Mesendoderm (in vitro differentiated cells): ENCODE measurements around the gene PIN1.

Experiments
- DNase-seq: peaks from one replicate; pipeline ENCODE4 v3.0.0; 2013
- H2AK5ac ChIP-seq: 2 replicates; pipeline ENCODE4 v1.6.1; 2013; ENCODE audit warnings: low read length, inconsistent platforms
- H2BK120ac ChIP-seq: 2 replicates; pipeline ENCODE4 v1.6.1; 2013; ENCODE audit warnings: low read depth, mild to moderate bottlenecking, low read length, moderate library complexity, mixed read lengths
- H2BK15ac ChIP-seq: replicated peaks from 2 replicates; pipeline ENCODE4 v1.6.1; 2013; ENCODE audit warnings: low read depth, mild to moderate bottlenecking, moderate library complexity
- H2BK5ac ChIP-seq: 2 replicates; pipeline ENCODE4 v1.6.1; 2013; ENCODE audit warnings: low read length, inconsistent platforms
- H3K18ac ChIP-seq: 2 replicates; pipeline ENCODE4 v1.6.1; 2013; ENCODE audit warnings: mild to moderate bottlenecking, low read length, mixed read lengths
- H3K23ac ChIP-seq: one replicate; pipeline ENCODE4 v1.6.1; 2013; ENCODE audit warnings: low read length
- H3K27ac ChIP-seq: 2 replicates; pipeline ENCODE4 v1.5.1; 2013; ENCODE audit warnings: low read depth, mild to moderate bottlenecking, inconsistent platforms, low read length, moderate library complexity
- H3K27me3 ChIP-seq: 2 replicates; pipeline ENCODE4 v1.6.1; 2013; ENCODE audit warnings: low read length, control low read depth, mild to moderate bottlenecking, inconsistent platforms; ENCODE audit not compliant: insufficient read depth, poor library complexity
- H3K36me3 ChIP-seq: 2 replicates; pipeline ENCODE4 v1.6.1; 2013; ENCODE audit warnings: low read length, inconsistent platforms; ENCODE audit not compliant: control insufficient read depth, insufficient read depth
- H3K4ac ChIP-seq: one replicate; pipeline ENCODE4 v1.6.1; 2013; ENCODE audit warnings: low read depth, mild to moderate bottlenecking, low read length, moderate library complexity
- H3K4me1 ChIP-seq: 2 replicates; pipeline ENCODE4 v1.6.1; 2013; ENCODE audit warnings: low read depth, low read length, inconsistent platforms; ENCODE audit not compliant: control insufficient read depth
- H3K4me2 ChIP-seq: 2 replicates; pipeline ENCODE4 v1.6.1; 2013; ENCODE audit warnings: low read length
- H3K4me3 ChIP-seq: 2 replicates; pipeline ENCODE4 v1.5.1; 2013; ENCODE audit warnings: mild to moderate bottlenecking, low read length
- H3K56ac ChIP-seq: one replicate; pipeline ENCODE4 v1.6.1; 2013; ENCODE audit warnings: low read length
- H3K79me1 ChIP-seq: 2 replicates; pipeline ENCODE4 v1.6.1; 2013; ENCODE audit warnings: low read length, inconsistent platforms
- H3K79me2 ChIP-seq: 2 replicates; pipeline ENCODE4 v1.6.1; 2013; ENCODE audit warnings: mild to moderate bottlenecking, low read length; ENCODE audit not compliant: control insufficient read depth, insufficient read depth
- H3K9ac ChIP-seq: 2 replicates; pipeline ENCODE4 v1.6.1; 2013; ENCODE audit warnings: low read length, inconsistent platforms
- H4K5ac ChIP-seq: one replicate; pipeline ENCODE4 v1.6.1; 2013; ENCODE audit warnings: low read length
- H4K8ac ChIP-seq: one replicate; pipeline ENCODE4 v1.6.1; 2013; ENCODE audit warnings: low read depth, mild to moderate bottlenecking, control low read depth, low read length, moderate library complexity
- WGBS: extraction: QIAGEN DNeasy Blood & Tissue Kit; methylation state at CpG from one replicate; pipeline ENCODE4 v1.1.7; 2013; ENCODE audit warnings: low lambda C conversion rate, missing lambda C conversion rate; ENCODE audit not compliant: insufficient coverage; ENCODE audit errors: extremely low coverage; 5-methylcytosine and 5-hydroxymethylcytosine counted together

The PIN1 gene

GRCh38 chr19:9858766-9859165 lies 23.6 kb downstream of the PIN1 start:
- no peak overlapping the region for H3K4ac ChIP-seq
- no peak for DNase-seq
- H3K4me3 ChIP-seq, result no peak overlapping the region
- H3K4me2 ChIP-seq, result no peak overlapping the region
- H2BK15ac ChIP-seq, result no peak overlapping the region
- H3K9ac ChIP-seq, result no peak overlapping the region
- no peaks in the 10 kb centered on the region for H3K27me3 ChIP-seq
- H3K4me1 ChIP-seq, result no peaks in the 10 kb centered on the region
- H4K5ac ChIP-seq, result no peak overlapping the region
- H4K8ac ChIP-seq, result no peak overlapping the region
- no peak overlapping the region for H3K27ac ChIP-seq
- no peaks in the 10 kb centered on the region for H3K79me1 ChIP-seq
- no peak overlapping the region for H2BK5ac ChIP-seq
- no peaks in the 10 kb centered on the region for H3K36me3 ChIP-seq
- H3K18ac ChIP-seq, result no peak overlapping the region
- H3K23ac ChIP-seq, result no peak overlapping the region
- no peak overlapping the region for H2AK5ac ChIP-seq
- H2BK120ac ChIP-seq, result no peak overlapping the region
- no peaks in the 10 kb centered on the region for H3K79me2 ChIP-seq
- H3K56ac ChIP-seq, result no peak overlapping the region

- H3K18ac ChIP-seq, result no peak overlapping the region
- H2BK5ac ChIP-seq, result no peak overlapping the region
- H2AK5ac ChIP-seq, result no peak overlapping the region
- no CpG with 5 or more reads among the region's 8 CpGs for WGBS
- H3K79me2 ChIP-seq, result no peaks in the 10 kb centered on the region
- no peaks in the 10 kb centered on the region for H3K27me3 ChIP-seq
- no peaks in the 10 kb centered on the region for H3K4me1 ChIP-seq
- no peak overlapping the region for H3K23ac ChIP-seq
- no peak overlapping the region for H3K9ac ChIP-seq
- H3K56ac ChIP-seq, result no peak overlapping the region
- no peak for DNase-seq
- no peaks in the 10 kb centered on the region for H3K79me1 ChIP-seq
- no peak overlapping the region for H2BK120ac ChIP-seq
- H2BK15ac ChIP-seq, result no peak overlapping the region
- H3K4ac ChIP-seq, result no peak overlapping the region
- H3K4me3 ChIP-seq, result no peak overlapping the region
- no peak overlapping the region for H3K27ac ChIP-seq
- no peaks in the 10 kb centered on the region for H3K36me3 ChIP-seq
- H3K4me2 ChIP-seq, result no peak overlapping the region
- no peak overlapping the region for H4K8ac ChIP-seq
- no peak overlapping the region for H4K5ac ChIP-seq
Observed at GRCh38 chr19:9860407-9860806, 25.3 kb downstream of the PIN1 start.

- DNase-seq, result no peak
- Histone ChIP-seq H3K79me2 (no peaks in the 10 kb centered on the region), H3K4me1 (no peaks in the 10 kb centered on the region), H3K79me1 (no peaks in the 10 kb centered on the region), H3K27me3 (no peaks in the 10 kb centered on the region), H3K4me3 (no peak overlapping the region), H3K18ac (no peak overlapping the region), H2BK5ac (no peak overlapping the region), H3K4ac (no peak overlapping the region), H3K56ac (no peak overlapping the region), H3K4me2 (no peak overlapping the region), H2BK120ac (no peak overlapping the region), H3K9ac (no peak overlapping the region), H3K23ac (no peak overlapping the region), H3K36me3 (no peaks in the 10 kb centered on the region), H2AK5ac (no peak overlapping the region), H4K5ac (no peak overlapping the region), H4K8ac (no peak overlapping the region), H2BK15ac (no peak overlapping the region), H3K27ac (no peak overlapping the region)
- WGBS, result no CpG with 5 or more reads among the region's 1 CpG
Observed at GRCh38 chr19:9861503-9861902, 26.4 kb downstream of the PIN1 start.

GRCh38 chr19:9862938-9863337 lies 27.8 kb downstream of the PIN1 start:
- no peak overlapping the region for H2BK120ac ChIP-seq
- H3K4me2 ChIP-seq, result no peak overlapping the region
- no peak overlapping the region for H3K4ac ChIP-seq
- no peaks in the 10 kb centered on the region for H3K79me1 ChIP-seq
- WGBS, result no CpG with 5 or more reads among the region's 4 CpGs
- H2BK15ac ChIP-seq, result no peak overlapping the region
- no peak overlapping the region for H2AK5ac ChIP-seq
- H3K79me2 ChIP-seq, result no peaks in the 10 kb centered on the region
- H2BK5ac ChIP-seq, result no peak overlapping the region
- no peak overlapping the region for H3K18ac ChIP-seq
- H3K23ac ChIP-seq, result no peak overlapping the region
- H3K27me3 ChIP-seq, result no peaks in the 10 kb centered on the region
- no peak for DNase-seq
- H3K36me3 ChIP-seq, result no peaks in the 10 kb centered on the region
- no peak overlapping the region for H3K56ac ChIP-seq
- no peaks in the 10 kb centered on the region for H3K4me1 ChIP-seq
- no peak overlapping the region for H3K4me3 ChIP-seq
- no peak overlapping the region for H4K8ac ChIP-seq
- H4K5ac ChIP-seq, result no peak overlapping the region
- no peak overlapping the region for H3K27ac ChIP-seq
- no peak overlapping the region for H3K9ac ChIP-seq

GRCh38 chr19:9863759-9864158 lies 28.6 kb downstream of the PIN1 start:
- no peak overlapping the region for H3K23ac ChIP-seq
- no peak overlapping the region for H2BK120ac ChIP-seq
- no peaks in the 10 kb centered on the region for H3K27me3 ChIP-seq
- no peak overlapping the region for H2BK5ac ChIP-seq
- no peak overlapping the region for H3K4me3 ChIP-seq
- no peak overlapping the region for H3K18ac ChIP-seq
- no peak for DNase-seq
- H3K4me2 ChIP-seq, result no peak overlapping the region
- H3K56ac ChIP-seq, result no peak overlapping the region
- no peaks in the 10 kb centered on the region for H3K79me2 ChIP-seq
- no peak overlapping the region for H4K8ac ChIP-seq
- H4K5ac ChIP-seq, result no peak overlapping the region
- H3K4ac ChIP-seq, result no peak overlapping the region
- no peak overlapping the region for H3K27ac ChIP-seq
- no CpG with 5 or more reads among the region's 5 CpGs for WGBS
- H3K36me3 ChIP-seq, result no peaks in the 10 kb centered on the region
- no peak overlapping the region for H2AK5ac ChIP-seq
- no peaks in the 10 kb centered on the region for H3K79me1 ChIP-seq
- H3K4me1 ChIP-seq, result no peaks in the 10 kb centered on the region
- no peak overlapping the region for H2BK15ac ChIP-seq
- no peak overlapping the region for H3K9ac ChIP-seq

- H2BK5ac ChIP-seq, result no peak overlapping the region
- no peak for DNase-seq
- no peaks in the 10 kb centered on the region for H3K79me1 ChIP-seq
- no peak overlapping the region for H3K9ac ChIP-seq
- H3K56ac ChIP-seq, result no peak overlapping the region
- H3K27ac ChIP-seq, result no peak overlapping the region
- H3K4me2 ChIP-seq, result no peak overlapping the region
- H3K4me1 ChIP-seq, result no peaks in the 10 kb centered on the region
- no peak overlapping the region for H2BK15ac ChIP-seq
- no peak overlapping the region for H2AK5ac ChIP-seq
- H2BK120ac ChIP-seq, result no peak overlapping the region
- H3K27me3 ChIP-seq, result no peaks in the 10 kb centered on the region
- no peak overlapping the region for H3K23ac ChIP-seq
- no peak overlapping the region for H4K5ac ChIP-seq
- H3K79me2 ChIP-seq, result no peaks in the 10 kb centered on the region
- no peak overlapping the region for H3K4me3 ChIP-seq
- H3K18ac ChIP-seq, result no peak overlapping the region
- no peak overlapping the region for H3K4ac ChIP-seq
- no peaks in the 10 kb centered on the region for H3K36me3 ChIP-seq
- WGBS, result no CpG with 5 or more reads among the region's 16 CpGs
- H4K8ac ChIP-seq, result no peak overlapping the region
Observed at GRCh38 chr19:9865732-9866501, 30.8 kb downstream of the PIN1 start.
